BE2C (cell line): ENCODE data around the gene GALNT2.

Source experiments
- DNase-seq: peaks from one replicate; pipeline ENCODE4 v3.0.0-alpha.2; 2020
- H3K27me3 ChIP-seq: fragments of 250-450 bp; sonication (Bioruptor Pico); 2 replicates; pipeline ENCODE4 v1.5.1; 2020; ENCODE audit warnings: mild to moderate bottlenecking
- H3K36me3 ChIP-seq: fragments of 250-450 bp; sonication (Bioruptor Pico); 2 replicates; pipeline ENCODE4 v1.5.1; 2020; ENCODE audit warnings: mild to moderate bottlenecking
- H3K4me1 ChIP-seq: fragments of 250-450 bp; sonication (Bioruptor Pico); 2 replicates; pipeline ENCODE4 v1.5.1; 2020
- H3K4me3 ChIP-seq: 2 replicates; pipeline ENCODE4 v1.5.1; 2011; ENCODE audit warnings: low read depth, low read length
- H3K9me3 ChIP-seq: fragments of 250-450 bp; sonication (Bioruptor Pico); 2 replicates; pipeline ENCODE4 v1.5.1; 2020
- TF ChIP-seq, protein P1 (sequence below): IDR thresholded peaks from 2 replicates; pipeline ENCODE4 v1.5.1; 2012; ENCODE audit warnings: mild to moderate bottlenecking, low read depth, low read length

The GALNT2 gene

GRCh38 chr1:230144758-230145504, 77.9 kb downstream of the GALNT2 start:
- Histone ChIP-seq H3K4me3 (no peak overlapping the region), H3K36me3 (no peaks in the 10 kb centered on the region), H3K4me1 (peaks cover 46% of the 10 kb centered on the region), H3K9me3 (no peaks in the 10 kb centered on the region), H3K27me3 (no peaks in the 10 kb centered on the region)
- TF ChIP-seq, protein P1, sequence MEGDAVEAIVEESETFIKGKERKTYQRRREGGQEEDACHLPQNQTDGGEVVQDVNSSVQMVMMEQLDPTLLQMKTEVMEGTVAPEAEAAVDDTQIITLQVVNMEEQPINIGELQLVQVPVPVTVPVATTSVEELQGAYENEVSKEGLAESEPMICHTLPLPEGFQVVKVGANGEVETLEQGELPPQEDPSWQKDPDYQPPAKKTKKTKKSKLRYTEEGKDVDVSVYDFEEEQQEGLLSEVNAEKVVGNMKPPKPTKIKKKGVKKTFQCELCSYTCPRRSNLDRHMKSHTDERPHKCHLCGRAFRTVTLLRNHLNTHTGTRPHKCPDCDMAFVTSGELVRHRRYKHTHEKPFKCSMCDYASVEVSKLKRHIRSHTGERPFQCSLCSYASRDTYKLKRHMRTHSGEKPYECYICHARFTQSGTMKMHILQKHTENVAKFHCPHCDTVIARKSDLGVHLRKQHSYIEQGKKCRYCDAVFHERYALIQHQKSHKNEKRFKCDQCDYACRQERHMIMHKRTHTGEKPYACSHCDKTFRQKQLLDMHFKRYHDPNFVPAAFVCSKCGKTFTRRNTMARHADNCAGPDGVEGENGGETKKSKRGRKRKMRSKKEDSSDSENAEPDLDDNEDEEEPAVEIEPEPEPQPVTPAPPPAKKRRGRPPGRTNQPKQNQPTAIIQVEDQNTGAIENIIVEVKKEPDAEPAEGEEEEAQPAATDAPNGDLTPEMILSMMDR: no peak
- peak; percentile 28 for DNase-seq

DNA sequence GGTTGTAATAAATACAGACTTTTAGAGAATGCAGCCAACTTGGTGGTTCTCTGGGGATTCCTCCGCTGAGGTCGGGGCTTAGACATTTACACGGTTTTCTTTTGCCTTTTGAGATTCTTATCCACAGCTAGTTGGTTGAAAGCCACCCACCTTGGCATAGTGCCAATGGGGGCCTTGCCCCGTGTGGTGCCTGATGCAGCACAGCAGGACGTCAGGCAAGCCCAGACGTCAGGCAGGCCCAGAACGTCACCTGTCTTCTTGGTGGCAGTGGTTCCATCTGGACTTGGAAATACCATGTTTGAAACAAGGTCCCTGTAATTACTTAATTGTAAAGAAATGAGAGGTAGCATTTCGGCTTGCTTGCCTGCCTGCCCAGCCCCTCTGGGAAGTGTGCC, 78.5 kb downstream of the GALNT2 start:
- H3K4me3 ChIP-seq: no peak overlapping the region
- TF ChIP-seq, protein P1: no peak
- DNase-seq: peak; percentile 76
- H3K27me3 ChIP-seq: no peaks in the 10 kb centered on the region
- no peaks in the 10 kb centered on the region for H3K36me3 ChIP-seq
- no peaks in the 10 kb centered on the region for H3K9me3 ChIP-seq
- peaks cover 40% of the 10 kb centered on the region for H3K4me1 ChIP-seq

DNA sequence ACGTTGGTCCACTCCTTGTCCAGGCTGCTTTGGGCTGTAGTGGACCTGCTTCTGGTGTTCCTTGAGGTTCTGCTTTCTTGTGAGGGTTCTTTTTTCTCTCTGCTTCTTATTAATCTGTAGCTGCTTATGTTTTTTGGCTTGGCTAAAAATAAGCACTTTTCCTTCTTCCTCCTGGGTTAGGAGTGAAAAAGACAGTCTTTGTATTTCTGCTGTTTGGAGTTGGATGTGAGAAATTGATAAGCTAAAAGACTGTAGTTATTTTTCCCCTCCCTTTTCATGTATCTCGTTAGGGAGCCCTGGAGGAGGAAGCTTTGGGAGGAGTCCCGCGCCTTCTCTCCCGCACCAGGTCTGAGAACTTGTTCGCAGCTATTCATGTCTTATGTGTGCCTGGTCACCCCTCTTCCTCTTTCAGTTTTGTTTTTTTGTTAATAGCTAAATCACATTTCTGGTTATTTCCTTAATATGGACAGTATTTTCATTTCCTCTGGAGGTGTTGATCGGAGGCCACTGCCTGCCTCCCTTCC, 79.0 kb downstream of the GALNT2 start:
- Histone ChIP-seq H3K27me3 (no peaks in the 10 kb centered on the region), H3K36me3 (no peaks in the 10 kb centered on the region), H3K4me1 (peaks cover 39% of the 10 kb centered on the region), H3K9me3 (no peaks in the 10 kb centered on the region), H3K4me3 (no peak overlapping the region)
- DNase-seq: no peak
- TF ChIP-seq, protein P1: no peak

GRCh38 chr1:230146709-230147108, 79.7 kb downstream of the GALNT2 start:
- TF ChIP-seq, protein P1: no peak
- H3K27me3 ChIP-seq: no peaks in the 10 kb centered on the region
- no peaks in the 10 kb centered on the region for H3K9me3 ChIP-seq
- H3K4me3 ChIP-seq: no peak overlapping the region
- H3K4me1 ChIP-seq: peaks cover 39% of the 10 kb centered on the region
- no peak for DNase-seq
- H3K36me3 ChIP-seq: no peaks in the 10 kb centered on the region

- H3K9me3 ChIP-seq: no peaks in the 10 kb centered on the region
- no peak for DNase-seq
- TF ChIP-seq, protein P1: no peak
- H3K36me3 ChIP-seq: no peaks in the 10 kb centered on the region
- H3K4me1 ChIP-seq: peaks cover 35% of the 10 kb centered on the region
- no peaks in the 10 kb centered on the region for H3K27me3 ChIP-seq
- no peak overlapping the region for H3K4me3 ChIP-seq
Observed at GRCh38 chr1:230147253-230148125, 80.5 kb downstream of the GALNT2 start.
